H1 (cell line): ENCODE measurements around the gene CD300A. TPM values are rescaled to one million over a fixed set of nuclear protein-coding genes. Genes with fewer than 3 reads are reported as not detected.

Experiments used
- ATF3 ChIP-seq: IDR thresholded peaks from 2 replicates; pipeline ENCODE4 v1.6.1; 2011; ENCODE audit warnings: low read depth, mild to moderate bottlenecking, low read length; ENCODE audit not compliant: insufficient read depth
- BCL11A ChIP-seq, 2 experiments: IDR thresholded peaks; one replicate each; pipeline ENCODE4 v1.6.1; 2011; ENCODE audit warnings: low read depth in 2 of 2, low read length in 2 of 2, mild to moderate bottlenecking in 2 of 2
- CHD1 ChIP-seq: IDR thresholded peaks from 2 replicates; pipeline ENCODE4 v1.6.1; 2012; ENCODE audit warnings: low read depth, low read length, improper control_type of control experiment
- CHD7 ChIP-seq: fragments of 300-600 bp; sonication (generic); IDR thresholded peaks from 2 replicates; pipeline ENCODE4 v1.7.1; 2012; ENCODE audit warnings: low read length, moderate library complexity, mild to moderate bottlenecking, inconsistent platforms; ENCODE audit not compliant: insufficient replicate concordance
- CREB1 ChIP-seq: IDR thresholded peaks from 2 replicates; pipeline ENCODE4 v1.6.1; 2012; ENCODE audit warnings: inconsistent platforms
- FOSL1 ChIP-seq: IDR thresholded peaks from 2 replicates; pipeline ENCODE4 v1.6.1; 2011; ENCODE audit warnings: mild to moderate bottlenecking, low read depth, low read length, moderate library complexity; ENCODE audit not compliant: insufficient read depth
- GABPA ChIP-seq: IDR thresholded peaks from 2 replicates; pipeline ENCODE4 v1.6.1; 2011; ENCODE audit warnings: mild to moderate bottlenecking, low read length, moderate library complexity, borderline replicate concordance; ENCODE audit not compliant: insufficient read depth
- KDM4A ChIP-seq: IDR thresholded peaks from one replicate; pipeline ENCODE4 v1.7.1; 2012; ENCODE audit warnings: low read depth, mild to moderate bottlenecking, moderate library complexity, low read length, inconsistent platforms; ENCODE audit not compliant: severe bottlenecking
- RFX5 ChIP-seq: IDR thresholded peaks from 2 replicates; pipeline ENCODE4 v1.6.1; 2011; ENCODE audit warnings: low read depth, low read length, improper control_type of control experiment, borderline replicate concordance
- SP2 ChIP-seq: IDR thresholded peaks from 2 replicates; pipeline ENCODE4 v1.6.1; 2012; ENCODE audit warnings: mild to moderate bottlenecking, low read length, inconsistent platforms
- SP4 ChIP-seq: IDR thresholded peaks from 2 replicates; pipeline ENCODE4 v1.6.1; 2012; ENCODE audit warnings: low read length, inconsistent platforms
- polyA plus RNA-seq, 7 experiments: library from polyadenylated mRNA; depleted of rRNA in 3 of 7; stranded (reverse) in 5 of 7; unstranded in 2 of 7; fragments of >200 nt in 5 of 7; fragments of 200-250 nt in 2 of 7; gene quantifications; 1 replicate in 5 of 7; 2 replicates in 1 of 7; 4 replicates in 1 of 7; pipeline versions ENCODE4 v1.2.1 to v1.2.3, GENCODE V29; 2011 to 2013; ENCODE audit warnings: missing spikeins in 2 of 7, mixed read lengths in 2 of 7
- total RNA-seq: library from RNA; stranded (reverse); fragmentation: NEBNext Ultra II Directional; extraction: Animal tissue kit (Norgen Biotek cat#: 25700); gene quantifications from 2 replicates; pipeline ENCODE4 v1.2.1, GENCODE V29; 2021

CD300A gene
- total and polyA plus RNA-seq, 2 of the 8 experiments (the other 6 are each of a cell fraction or from before 2014, with no cell fraction given) = 0.52 to 1.3 TPM

- TF ChIP-seq CHD7 (no peak), GABPA (no peak), SP4 (no peak), KDM4A (no peak), RFX5 (no peak), ATF3 (no peak), BCL11A (IDR thresholded peaks at IDR 0.05; ENCODE audit: low read depth in 2 of 2, low read length in 2 of 2) (no peak), CREB1 (no peak), FOSL1 (no peak), CHD1 (no peak), SP2 (no peak)
These were observed 1.6 kb upstream of the CD300A start (continued) for GRCh38 chr17:74464730-74465377.
